NCI-H2081 treated with DMSO at 0.1 percent for 48 hours (cell line): ENCODE measurements around the gene ETV2.
"Not testable (repeated sequence)": the region's sequence is repeated elsewhere in the genome, so short reads cannot be mapped to it uniquely, and the experiment has no call there.

ENCODE experiments used
- DNase-seq: peaks from one replicate; lab custom pipeline; 2025; lab: John Stamatoyannopoulos, UW

Gene ETV2

GRCh38 chr19:35628565-35629331 is 12.8 kb upstream of the ETV2 start, which contains the start of gene RBM42:
RBM42 (plus strand) TSS chr19:35629036; CDS start chr19:35629154, 118 bp downstream.
- peak; percentile 93 for DNase-seq

DNA sequence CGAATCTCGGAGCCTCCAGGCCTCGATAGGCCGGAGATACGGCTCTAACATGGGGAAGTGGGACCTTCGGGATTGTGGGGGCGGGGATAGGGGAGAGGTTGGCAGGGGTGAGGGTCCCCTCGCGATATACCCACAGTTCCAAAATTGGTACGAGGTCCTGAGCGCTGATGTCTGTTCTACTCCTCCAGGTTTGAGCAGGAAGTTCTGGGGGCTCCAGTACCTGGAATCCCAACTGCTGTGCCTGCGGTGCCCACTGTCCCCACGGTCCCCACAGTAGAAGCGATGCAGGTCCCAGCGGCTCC is 12.3 kb upstream of the ETV2 start:
- no peak for DNase-seq

DNA sequence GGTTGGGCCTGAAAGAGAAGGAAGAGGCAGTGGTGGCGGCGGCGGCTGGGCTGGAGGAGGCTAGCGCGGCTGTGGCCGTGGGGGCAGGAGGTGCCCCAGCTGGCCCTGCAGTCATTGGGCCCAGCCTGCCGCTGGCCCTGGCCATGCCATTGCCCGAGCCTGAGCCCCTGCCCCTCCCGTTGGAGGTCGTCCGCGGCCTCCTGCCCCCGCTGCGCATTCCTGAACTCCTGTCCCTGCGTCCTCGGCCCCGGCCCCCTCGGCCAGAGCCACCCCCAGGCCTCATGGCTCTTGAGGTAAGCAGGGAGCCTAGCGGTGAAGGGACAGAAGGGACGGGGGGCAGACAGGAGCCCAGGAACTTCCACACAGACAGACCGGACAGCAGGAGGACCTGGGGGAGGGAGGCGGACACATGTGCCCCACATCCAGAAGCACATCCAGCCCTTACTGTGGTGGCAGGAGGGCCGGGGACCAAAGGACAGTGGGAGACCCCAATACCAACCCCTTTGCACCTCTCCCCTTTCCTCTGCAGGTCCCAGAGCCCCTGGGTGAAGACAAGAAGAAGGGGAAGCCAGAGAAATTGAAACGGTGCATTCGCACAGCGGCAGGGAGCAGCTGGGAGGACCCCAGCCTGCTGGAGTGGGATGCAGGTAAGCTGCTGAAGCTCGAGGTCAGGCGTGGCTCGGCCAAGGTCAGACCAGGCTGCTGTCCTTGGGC is 7.7 kb upstream of the ETV2 start:
- no peak for DNase-seq

DNA sequence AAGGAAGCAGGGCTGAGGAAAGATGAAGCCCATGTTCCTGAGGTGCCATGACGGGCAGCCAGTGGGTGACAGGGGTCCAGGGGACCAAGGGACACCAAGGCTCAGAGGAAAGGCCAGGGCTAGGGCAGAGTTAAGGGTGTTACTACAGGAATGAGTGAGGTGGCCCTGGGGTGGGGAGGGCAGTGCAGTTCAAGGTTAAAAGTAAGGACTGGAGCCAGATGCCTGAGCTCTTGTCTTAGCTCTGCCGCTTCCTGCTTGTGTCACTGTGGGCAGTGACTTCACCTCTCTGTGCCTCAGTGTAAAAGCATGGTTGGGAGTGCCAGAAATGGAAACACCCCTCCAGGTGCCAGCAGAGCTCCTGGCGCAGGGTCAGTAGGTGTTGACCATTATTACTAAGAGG is 4.9 kb upstream of the ETV2 start:
- no peak for DNase-seq

DNA sequence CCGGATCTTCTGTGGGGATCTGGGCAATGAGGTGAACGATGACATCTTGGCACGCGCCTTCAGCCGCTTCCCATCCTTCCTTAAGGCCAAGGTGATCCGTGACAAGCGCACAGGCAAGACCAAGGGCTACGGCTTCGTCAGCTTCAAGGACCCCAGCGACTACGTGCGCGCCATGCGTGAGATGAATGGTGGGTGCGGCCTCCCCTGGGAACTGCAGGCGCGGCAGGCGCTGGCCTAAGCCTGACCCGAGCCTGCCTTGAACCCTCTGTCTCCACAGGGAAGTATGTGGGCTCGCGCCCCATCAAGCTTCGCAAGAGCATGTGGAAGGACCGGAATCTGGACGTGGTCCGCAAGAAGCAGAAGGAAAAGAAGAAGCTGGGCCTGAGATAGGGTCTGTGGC is 4.4 kb upstream of the ETV2 start:
- DNase-seq: no peak

GRCh38 chr19:35639321-35639639 is 2.3 kb upstream of the ETV2 start:
- no peak for DNase-seq

- no peak for DNase-seq
Observed at GRCh38 chr19:35639863-35640262, 1.7 kb upstream of the ETV2 start.

DNA sequence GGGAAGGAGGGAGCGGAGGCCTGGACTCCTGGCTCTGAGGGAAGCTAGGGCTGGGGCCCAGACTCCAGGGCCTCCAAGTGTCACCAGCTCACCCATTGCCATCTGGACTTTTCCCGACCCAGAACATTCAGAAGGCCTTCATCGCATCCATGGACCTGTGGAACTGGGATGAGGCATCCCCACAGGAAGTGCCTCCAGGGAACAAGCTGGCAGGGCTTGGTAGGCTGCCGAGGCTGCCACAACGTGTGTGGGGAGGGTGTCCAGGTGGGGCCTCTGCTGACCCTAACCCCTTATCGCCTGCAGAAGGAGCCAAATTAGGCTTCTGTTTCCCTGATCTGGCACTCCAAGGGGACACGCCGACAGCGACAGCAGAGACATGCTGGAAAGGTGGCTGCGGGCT is 767 bp downstream of the ETV2 start:
- DNase-seq: no peak

GRCh38 chr19:35642798-35643254 is 1.3 kb downstream of the ETV2 start:
- DNase-seq: no peak

DNA sequence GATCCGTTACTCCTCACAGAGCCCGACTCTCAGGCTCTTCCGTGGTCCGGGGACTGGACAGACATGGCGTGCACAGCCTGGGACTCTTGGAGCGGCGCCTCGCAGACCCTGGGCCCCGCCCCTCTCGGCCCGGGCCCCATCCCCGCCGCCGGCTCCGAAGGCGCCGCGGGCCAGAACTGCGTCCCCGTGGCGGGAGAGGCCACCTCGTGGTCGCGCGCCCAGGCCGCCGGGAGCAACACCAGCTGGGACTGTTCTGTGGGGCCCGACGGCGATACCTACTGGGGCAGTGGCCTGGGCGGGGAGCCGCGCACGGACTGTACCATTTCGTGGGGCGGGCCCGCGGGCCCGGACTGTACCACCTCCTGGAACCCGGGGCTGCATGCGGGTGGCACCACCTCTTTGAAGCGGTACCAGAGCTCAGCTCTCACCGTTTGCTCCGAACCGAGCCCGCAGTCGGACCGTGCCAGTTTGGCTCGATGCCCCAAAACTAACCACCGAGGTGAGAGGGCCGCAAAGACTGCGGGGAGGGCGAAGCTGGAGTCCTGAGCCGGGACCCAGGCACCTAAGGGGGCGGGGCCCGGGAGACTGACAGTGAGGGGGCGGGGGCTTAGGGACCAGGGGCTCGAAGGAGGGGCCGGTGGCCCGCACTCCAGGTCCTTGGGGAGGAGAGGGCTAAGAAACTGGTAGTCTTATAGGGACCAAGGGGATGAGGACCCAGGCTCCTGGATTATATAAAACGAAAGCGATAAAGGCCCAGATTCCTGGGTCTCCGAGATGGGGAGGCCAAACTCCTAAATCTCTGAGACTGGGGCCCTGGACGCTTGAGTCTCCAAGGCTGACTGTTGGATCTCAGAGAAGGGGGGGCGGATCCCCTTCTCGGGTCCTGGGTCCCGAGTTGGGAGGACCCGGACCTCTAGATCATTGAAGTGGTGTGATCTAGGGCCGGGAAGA is 2.0 kb downstream of the ETV2 start:
- no peak for DNase-seq

DNA sequence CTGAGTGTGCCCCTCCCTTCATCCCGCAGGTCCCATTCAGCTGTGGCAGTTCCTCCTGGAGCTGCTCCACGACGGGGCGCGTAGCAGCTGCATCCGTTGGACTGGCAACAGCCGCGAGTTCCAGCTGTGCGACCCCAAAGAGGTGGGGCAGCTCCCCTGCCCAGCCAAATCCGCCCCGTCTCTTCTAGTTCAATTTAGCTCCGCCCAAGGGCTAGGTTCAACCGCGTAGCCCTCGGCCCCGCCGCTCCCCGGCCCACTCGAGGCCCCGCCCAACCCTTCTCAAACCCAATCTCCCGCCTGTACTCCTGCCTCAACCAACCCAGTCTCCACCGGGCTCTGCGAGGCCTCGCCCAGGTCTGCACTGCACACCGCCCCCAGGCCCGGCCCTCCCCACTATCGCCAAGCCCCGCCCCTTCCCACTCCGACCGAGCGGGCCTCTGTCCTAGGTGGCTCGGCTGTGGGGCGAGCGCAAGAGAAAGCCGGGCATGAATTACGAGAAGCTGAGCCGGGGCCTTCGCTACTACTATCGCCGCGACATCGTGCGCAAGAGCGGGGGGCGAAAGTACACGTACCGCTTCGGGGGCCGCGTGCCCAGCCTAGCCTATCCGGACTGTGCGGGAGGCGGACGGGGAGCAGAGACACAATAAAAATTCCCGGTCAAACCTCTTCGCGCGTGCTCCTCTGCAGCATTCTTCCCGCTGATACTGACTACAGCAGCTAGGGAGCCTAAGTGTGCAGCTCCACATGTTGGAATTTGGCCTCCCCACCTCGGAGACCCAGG is 2.9 kb downstream of the ETV2 start:
- peak; percentile 48 for DNase-seq

- DNase-seq: no peak
Observed at GRCh38 chr19:35644987-35645679, 3.6 kb downstream of the ETV2 start.

- DNase-seq: no peak
Observed at GRCh38 chr19:35645680-35646511, 4.4 kb downstream of the ETV2 start.

GRCh38 chr19:35648017-35648961 is 6.7 kb downstream of the ETV2 start, which contains the start of gene COX6B1:
COX6B1 (plus strand) TSS chr19:35648323; CDS start chr19:35651244, 2,921 bp downstream.
- DNase-seq: peak; percentile 92

GRCh38 chr19:35650581-35650980 is 9.0 kb downstream of the ETV2 start:
- no peak for DNase-seq

GRCh38 chr19:35654828-35655227 is 13.3 kb downstream of the ETV2 start:
- DNase-seq: not testable (repeated sequence)

GRCh38 chr19:35655600-35655999 is 14.1 kb downstream of the ETV2 start:
- DNase-seq: no peak

- DNase-seq: no peak
Observed at GRCh38 chr19:35656700-35657099, 15.2 kb downstream of the ETV2 start.
